ENCODE data around the gene NAE1. TPM values are rescaled to one million over a fixed set of nuclear protein-coding genes. Genes with fewer than 3 reads are reported as not detected.
A peak's percentile ranks its signal among the peaks of the same experiment; 100 is the strongest.

Gene NAE1
- total and polyA plus RNA-seq, 5 donors from 2014 or later: 68.1 to 89.1 (median 85.1) TPM

- Mint-ChIP-seq H3K27me3 (no peaks in the 10 kb centered on the region), H3K4me1 (peaks cover 0 to 10% (median 3%) of the 10 kb centered on the region in 4 donors), H3K4me3 (no peak overlapping the region), H3K36me3 (peaks cover 58% of the 10 kb centered on the region), H3K27ac (peak overlapping the region in 1 of 3 donors; percentile 49), H3K9me3 (no peaks in the 10 kb centered on the region)
- Histone ChIP-seq H3K9me3 (ENCODE audit: control insufficient read depth in 2 of 2, low read length in 2 of 2) (no peaks in the 10 kb centered on the region), H3K27ac (ENCODE audit: insufficient read depth, low read length, poor library complexity, severe bottlenecking) (no peak overlapping the region), H3K4me1 (ENCODE audit: control insufficient read depth, insufficient read depth, low read length, poor library complexity, severe bottlenecking) (no peaks in the 10 kb centered on the region), H3K4me3 (ENCODE audit: low read depth, low read length) (no peak overlapping the region), H3K27me3 (ENCODE audit: control insufficient read depth, insufficient read depth, low read length) (no peaks in the 10 kb centered on the region), H3K36me3 (ENCODE audit: control insufficient read depth, insufficient read depth, low read length) (peaks cover 90% of the 10 kb centered on the region)
- DNase-seq (no peak), ATAC-seq (ENCODE audit: low read depth in 2 of 2) (no peak)
Observed at GRCh38 chr16:66814734-66815133, 16.0 kb downstream of the NAE1 start.

- Mint-ChIP-seq H3K27me3 (no peaks in the 10 kb centered on the region), H3K4me1 (peaks cover 0 to 4% (median 1%) of the 10 kb centered on the region in 4 donors), H3K27ac (peak overlapping the region in 1 of 3 donors; percentile 59), H3K4me3 (no peak overlapping the region), H3K9me3 (peaks cover 0 to 1% (median 0%) of the 10 kb centered on the region in 7 donors), H3K36me3 (peaks cover 49% of the 10 kb centered on the region)
- no peaks in the 10 kb centered on the region for H3K4me1 ChIP-seq (ENCODE audit: control insufficient read depth, insufficient read depth, low read length, poor library complexity, severe bottlenecking)
- no peak overlapping the region for H3K27ac ChIP-seq (ENCODE audit: insufficient read depth, low read length, poor library complexity, severe bottlenecking)
- DNase-seq (no peak), ATAC-seq (ENCODE audit: low read depth in 2 of 2) (no peak)
- no peaks in the 10 kb centered on the region for H3K9me3 ChIP-seq (ENCODE audit: control insufficient read depth in 2 of 2, low read length in 2 of 2)
- peaks cover 86% of the 10 kb centered on the region for H3K36me3 ChIP-seq (ENCODE audit: control insufficient read depth, insufficient read depth, low read length)
- no peak overlapping the region for H3K4me3 ChIP-seq (ENCODE audit: low read depth, low read length)
- no peaks in the 10 kb centered on the region for H3K27me3 ChIP-seq (ENCODE audit: control insufficient read depth, insufficient read depth, low read length)
Observed at GRCh38 chr16:66811043-66811442, 19.7 kb downstream of the NAE1 start.

GRCh38 chr16:66810391-66810790 is 20.4 kb downstream of the NAE1 start:
- Mint-ChIP-seq H3K36me3 (peaks cover 53% of the 10 kb centered on the region), H3K9me3 (peaks cover 0 to 1% (median 0%) of the 10 kb centered on the region in 7 donors), H3K27ac (no peak overlapping the region), H3K4me3 (no peak overlapping the region), H3K4me1 (peaks cover 0 to 4% (median 1%) of the 10 kb centered on the region in 4 donors), H3K27me3 (no peaks in the 10 kb centered on the region)
- H3K27ac ChIP-seq (ENCODE audit: insufficient read depth, low read length, poor library complexity, severe bottlenecking): no peak overlapping the region
- peaks cover 86% of the 10 kb centered on the region for H3K36me3 ChIP-seq (ENCODE audit: control insufficient read depth, insufficient read depth, low read length)
- no peak for DNase-seq
- H3K27me3 ChIP-seq (ENCODE audit: control insufficient read depth, insufficient read depth, low read length): no peaks in the 10 kb centered on the region
- no peaks in the 10 kb centered on the region for H3K9me3 ChIP-seq (ENCODE audit: control insufficient read depth in 2 of 2, low read length in 2 of 2)
- H3K4me1 ChIP-seq (ENCODE audit: control insufficient read depth, insufficient read depth, low read length, poor library complexity, severe bottlenecking): no peaks in the 10 kb centered on the region
- no peak for ATAC-seq (ENCODE audit: low read depth in 2 of 2)
- H3K4me3 ChIP-seq (ENCODE audit: low read depth, low read length): no peak overlapping the region

- H3K36me3 Mint-ChIP-seq: peaks cover 54% of the 10 kb centered on the region
Observed at GRCh38 chr16:66809765-66810164, 21.0 kb downstream of the NAE1 start.

GRCh38 chr16:66802159-66802558 is 28.6 kb downstream of the NAE1 start:
- H3K4me1 Mint-ChIP-seq: peaks cover 0 to 5% (median 0%) of the 10 kb centered on the region in 4 donors
- H3K27me3 Mint-ChIP-seq: no peaks in the 10 kb centered on the region
- Histone ChIP-seq H3K4me3 (ENCODE audit: low read depth, low read length) (no peak overlapping the region), H3K9me3 (ENCODE audit: control insufficient read depth in 2 of 2, low read length in 2 of 2) (no peaks in the 10 kb centered on the region), H3K4me1 (ENCODE audit: control insufficient read depth, insufficient read depth, low read length, poor library complexity, severe bottlenecking) (no peaks in the 10 kb centered on the region), H3K27me3 (ENCODE audit: control insufficient read depth, insufficient read depth, low read length) (no peaks in the 10 kb centered on the region), H3K27ac (ENCODE audit: insufficient read depth, low read length, poor library complexity, severe bottlenecking) (no peak overlapping the region), H3K36me3 (ENCODE audit: control insufficient read depth, insufficient read depth, low read length) (peaks cover 56% of the 10 kb centered on the region)
- peaks cover 24% of the 10 kb centered on the region for H3K36me3 Mint-ChIP-seq
- peaks cover 0 to 1% (median 0%) of the 10 kb centered on the region in 7 donors for H3K9me3 Mint-ChIP-seq
- ATAC-seq (ENCODE audit: low read depth in 2 of 2) (no peak), DNase-seq (no peak)
- H3K4me3 Mint-ChIP-seq: no peak overlapping the region
- no peak overlapping the region for H3K27ac Mint-ChIP-seq

More at GRCh38 chr16:66809765-66810164, 21.0 kb downstream of the NAE1 start:
- peaks cover 0 to 1% (median 0%) of the 10 kb centered on the region in 7 donors for H3K9me3 Mint-ChIP-seq
- Histone ChIP-seq H3K27me3 (ENCODE audit: control insufficient read depth, insufficient read depth, low read length) (no peaks in the 10 kb centered on the region), H3K4me1 (ENCODE audit: control insufficient read depth, insufficient read depth, low read length, poor library complexity, severe bottlenecking) (no peaks in the 10 kb centered on the region), H3K9me3 (ENCODE audit: control insufficient read depth in 2 of 2, low read length in 2 of 2) (no peaks in the 10 kb centered on the region), H3K36me3 (ENCODE audit: control insufficient read depth, insufficient read depth, low read length) (peaks cover 86% of the 10 kb centered on the region), H3K4me3 (ENCODE audit: low read depth, low read length) (no peak overlapping the region), H3K27ac (ENCODE audit: insufficient read depth, low read length, poor library complexity, severe bottlenecking) (no peak overlapping the region)
- no peak for ATAC-seq (ENCODE audit: low read depth in 2 of 2)
- no peak overlapping the region for H3K27ac Mint-ChIP-seq
- peaks cover 0 to 4% (median 1%) of the 10 kb centered on the region in 4 donors for H3K4me1 Mint-ChIP-seq
- H3K4me3 Mint-ChIP-seq: no peak overlapping the region
- H3K27me3 Mint-ChIP-seq: no peaks in the 10 kb centered on the region
- DNase-seq: no peak

- Mint-ChIP-seq H3K27ac (no peak within 1 kb of the TSS), H3K36me3 (peaks cover 24% of the 10 kb centered on the region), H3K4me3 (no peak within 1 kb of the TSS), H3K27me3 (no peaks in the 10 kb centered on the region), H3K9me3 (no peaks in the 10 kb centered on the region), H3K4me1 (peaks cover 0 to 5% (median 0%) of the 10 kb centered on the region in 4 donors)
- ATAC-seq (ENCODE audit: low read depth in 2 of 2) (no peak), DNase-seq (no peak)
- Histone ChIP-seq H3K4me3 (ENCODE audit: low read depth, low read length) (no peak within 1 kb of the TSS), H3K36me3 (ENCODE audit: control insufficient read depth, insufficient read depth, low read length) (peaks cover 50% of the 10 kb centered on the region), H3K27me3 (ENCODE audit: control insufficient read depth, insufficient read depth, low read length) (no peaks in the 10 kb centered on the region), H3K4me1 (ENCODE audit: control insufficient read depth, insufficient read depth, low read length, poor library complexity, severe bottlenecking) (no peaks in the 10 kb centered on the region), H3K27ac (ENCODE audit: insufficient read depth, low read length, poor library complexity, severe bottlenecking) (no peak within 1 kb of the TSS), H3K9me3 (ENCODE audit: control insufficient read depth in 2 of 2, low read length in 2 of 2) (no peaks in the 10 kb centered on the region)
Observed at GRCh38 chr16:66801320-66802105, 29.3 kb downstream of the NAE1 start, which contains the start of gene TERB1. Gene TERB1 (minus strand): TSS chr16:66801584. CDS start chr16:66796798, 4,786 bp downstream.

GRCh38 chr16:66800856-66801255 is 29.9 kb downstream of the NAE1 start:
- Mint-ChIP-seq H3K9me3 (no peaks in the 10 kb centered on the region), H3K36me3 (peaks cover 24% of the 10 kb centered on the region), H3K27me3 (no peaks in the 10 kb centered on the region), H3K4me3 (no peak overlapping the region), H3K27ac (no peak overlapping the region), H3K4me1 (peaks cover 0 to 5% (median 0%) of the 10 kb centered on the region in 4 donors)
- H3K36me3 ChIP-seq (ENCODE audit: control insufficient read depth, insufficient read depth, low read length): peaks cover 43% of the 10 kb centered on the region
- H3K27me3 ChIP-seq (ENCODE audit: control insufficient read depth, insufficient read depth, low read length): no peaks in the 10 kb centered on the region
- no peak overlapping the region for H3K4me3 ChIP-seq (ENCODE audit: low read depth, low read length)
- no peak for ATAC-seq (ENCODE audit: low read depth in 2 of 2)
- no peaks in the 10 kb centered on the region for H3K4me1 ChIP-seq (ENCODE audit: control insufficient read depth, insufficient read depth, low read length, poor library complexity, severe bottlenecking)
- no peak overlapping the region for H3K27ac ChIP-seq (ENCODE audit: insufficient read depth, low read length, poor library complexity, severe bottlenecking)
- H3K9me3 ChIP-seq (ENCODE audit: control insufficient read depth in 2 of 2, low read length in 2 of 2): no peaks in the 10 kb centered on the region
- DNase-seq: no peak

GRCh38 chr16:66798161-66798560 is 32.6 kb downstream of the NAE1 start:
- no peaks in the 10 kb centered on the region for H3K27me3 Mint-ChIP-seq
- H3K27me3 ChIP-seq (ENCODE audit: control insufficient read depth, insufficient read depth, low read length): no peaks in the 10 kb centered on the region
- H3K4me1 Mint-ChIP-seq: peaks cover 0 to 5% (median 0%) of the 10 kb centered on the region in 4 donors
- H3K27ac Mint-ChIP-seq: peak overlapping the region in 1 of 3 donors; percentile 34
- no peak overlapping the region for H3K27ac ChIP-seq (ENCODE audit: insufficient read depth, low read length, poor library complexity, severe bottlenecking)
- H3K9me3 Mint-ChIP-seq: no peaks in the 10 kb centered on the region
- DNase-seq: no peak
- no peaks in the 10 kb centered on the region for H3K4me1 ChIP-seq (ENCODE audit: control insufficient read depth, insufficient read depth, low read length, poor library complexity, severe bottlenecking)
- peaks cover 19% of the 10 kb centered on the region for H3K36me3 ChIP-seq (ENCODE audit: control insufficient read depth, insufficient read depth, low read length)
- H3K4me3 ChIP-seq (ENCODE audit: low read depth, low read length): no peak overlapping the region
- no peaks in the 10 kb centered on the region for H3K9me3 ChIP-seq (ENCODE audit: control insufficient read depth in 2 of 2, low read length in 2 of 2)
- H3K4me3 Mint-ChIP-seq: no peak overlapping the region
- no peak for ATAC-seq (ENCODE audit: low read depth in 2 of 2)
- peaks cover 4% of the 10 kb centered on the region for H3K36me3 Mint-ChIP-seq
